ENCODE data around the gene FABP7.

FABP7 gene

DNA sequence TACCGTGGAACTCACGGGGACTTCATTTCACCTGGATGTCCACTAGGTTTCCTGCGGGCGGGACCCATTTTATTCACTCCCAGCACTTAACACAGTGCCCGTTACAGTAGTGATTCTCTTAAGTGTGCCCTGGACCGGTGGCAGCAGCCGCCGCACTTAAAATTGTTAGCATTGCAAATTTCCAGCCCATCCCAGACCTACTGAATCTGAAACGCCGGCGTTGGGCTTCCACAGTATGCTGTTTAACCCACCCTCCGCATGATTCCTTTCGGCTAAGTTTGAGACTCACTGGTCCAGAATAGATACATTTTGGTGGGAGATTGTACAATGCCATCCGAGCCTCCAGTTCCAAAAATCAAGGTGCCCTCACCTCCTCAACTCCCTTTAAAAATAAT is 10.5 kb downstream of the FABP7 start:
- Histone ChIP-seq H2AFZ (peak overlapping the region; percentile 94), H3K9me3 (ENCODE audit: control insufficient read depth, low read length) (no peaks in the 10 kb centered on the region), H3K4me3 (ENCODE audit: low read depth, low read length) (peak overlapping the region; percentile 80), H3K4me1 (peaks cover 14% of the 10 kb centered on the region), H3K27me3 (ENCODE audit: control insufficient read depth, insufficient read depth, low read length) (no peaks in the 10 kb centered on the region), H3K79me2 (no peaks in the 10 kb centered on the region), H3K9ac (peak overlapping the region; percentile 74), H3K36me3 (ENCODE audit: control insufficient read depth, insufficient read depth, low read length) (no peaks in the 10 kb centered on the region), H3K27ac (peak overlapping the region; percentile 97), H3K4me2 (ENCODE audit: low read length) (peak overlapping the region; percentile 71)
- TF ChIP-seq, protein P1, sequence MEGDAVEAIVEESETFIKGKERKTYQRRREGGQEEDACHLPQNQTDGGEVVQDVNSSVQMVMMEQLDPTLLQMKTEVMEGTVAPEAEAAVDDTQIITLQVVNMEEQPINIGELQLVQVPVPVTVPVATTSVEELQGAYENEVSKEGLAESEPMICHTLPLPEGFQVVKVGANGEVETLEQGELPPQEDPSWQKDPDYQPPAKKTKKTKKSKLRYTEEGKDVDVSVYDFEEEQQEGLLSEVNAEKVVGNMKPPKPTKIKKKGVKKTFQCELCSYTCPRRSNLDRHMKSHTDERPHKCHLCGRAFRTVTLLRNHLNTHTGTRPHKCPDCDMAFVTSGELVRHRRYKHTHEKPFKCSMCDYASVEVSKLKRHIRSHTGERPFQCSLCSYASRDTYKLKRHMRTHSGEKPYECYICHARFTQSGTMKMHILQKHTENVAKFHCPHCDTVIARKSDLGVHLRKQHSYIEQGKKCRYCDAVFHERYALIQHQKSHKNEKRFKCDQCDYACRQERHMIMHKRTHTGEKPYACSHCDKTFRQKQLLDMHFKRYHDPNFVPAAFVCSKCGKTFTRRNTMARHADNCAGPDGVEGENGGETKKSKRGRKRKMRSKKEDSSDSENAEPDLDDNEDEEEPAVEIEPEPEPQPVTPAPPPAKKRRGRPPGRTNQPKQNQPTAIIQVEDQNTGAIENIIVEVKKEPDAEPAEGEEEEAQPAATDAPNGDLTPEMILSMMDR (IDR thresholded peaks at IDR 0.05) = no peak

DNA sequence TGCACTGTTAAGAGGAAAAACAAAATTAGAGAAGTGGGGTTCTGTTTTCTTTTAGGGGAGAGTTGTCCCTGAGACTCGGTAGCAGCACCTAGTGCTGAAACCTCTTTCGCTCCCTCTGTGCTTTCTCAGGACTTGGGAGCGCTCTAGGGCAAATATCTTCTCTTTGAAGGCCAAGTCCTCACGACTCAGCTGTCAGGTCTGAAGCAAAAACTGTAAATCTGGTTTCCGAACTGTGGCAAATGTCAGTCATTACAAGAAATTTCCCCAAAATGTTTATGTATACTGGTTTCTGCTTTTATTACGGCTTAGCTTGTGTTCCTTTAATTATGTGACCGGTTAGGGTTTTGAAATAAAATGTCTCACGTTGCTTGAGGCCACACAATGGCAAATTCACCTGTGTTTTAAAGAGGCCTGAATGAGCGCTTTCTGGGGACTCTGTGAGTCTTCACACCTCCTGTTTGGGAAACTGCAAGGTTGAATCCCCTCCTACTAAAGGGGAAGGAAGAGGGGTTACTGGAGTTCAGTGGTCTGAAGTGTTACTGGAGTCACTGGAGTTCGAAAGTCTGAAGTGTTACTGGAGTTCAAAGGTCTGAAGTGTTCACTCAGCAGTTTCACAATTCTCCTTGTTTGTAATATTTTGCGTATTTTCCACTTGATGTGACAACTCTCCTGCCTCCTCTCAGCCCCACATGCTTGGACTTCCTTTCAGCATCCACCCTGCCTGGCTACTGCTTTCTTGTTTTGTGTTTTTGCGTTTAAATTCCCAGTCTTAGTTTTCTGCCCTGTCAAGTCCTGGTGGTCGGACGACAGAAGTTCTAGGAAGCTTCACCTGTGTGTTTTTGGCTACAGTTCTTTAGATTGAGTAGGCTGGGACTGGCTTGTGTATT is 11.2 kb downstream of the FABP7 start:
- Histone ChIP-seq H3K9ac (no peak overlapping the region), H3K4me1 (peaks cover 14% of the 10 kb centered on the region), H2AFZ (peak overlapping the region; percentile 94), H3K9me3 (ENCODE audit: control insufficient read depth, low read length) (no peaks in the 10 kb centered on the region), H3K79me2 (no peaks in the 10 kb centered on the region), H3K36me3 (ENCODE audit: control insufficient read depth, insufficient read depth, low read length) (no peaks in the 10 kb centered on the region), H3K4me3 (ENCODE audit: low read depth, low read length) (peak overlapping the region; percentile 80), H3K27me3 (ENCODE audit: control insufficient read depth, insufficient read depth, low read length) (no peaks in the 10 kb centered on the region), H3K4me2 (ENCODE audit: low read length) (peak overlapping the region; percentile 71), H3K27ac (peak overlapping the region; percentile 97)
- TF ChIP-seq, protein P1 (IDR thresholded peaks at IDR 0.05) = no peak

DNA sequence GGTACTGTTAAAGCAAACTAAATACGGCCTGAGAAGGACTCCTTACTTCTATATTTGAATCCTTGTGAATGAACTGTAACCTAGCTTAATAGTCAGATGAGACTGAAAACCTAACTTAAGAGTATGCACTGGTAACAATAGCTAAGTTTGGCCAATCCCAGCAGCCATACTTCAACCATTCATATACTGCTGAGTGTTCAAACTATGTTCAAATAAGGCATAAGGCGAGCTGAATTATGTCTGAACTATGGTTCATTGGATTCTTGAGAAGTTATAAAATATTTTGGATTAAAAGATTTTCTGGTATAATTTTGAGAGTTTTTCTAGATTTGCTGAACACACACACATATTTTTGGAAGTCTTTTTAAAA is 11.8 kb downstream of the FABP7 start:
- peaks cover 14% of the 10 kb centered on the region for H3K4me1 ChIP-seq
- TF ChIP-seq, protein P1 (IDR thresholded peaks at IDR 0.05) = no peak
- peak overlapping the region; percentile 71 for H3K4me2 ChIP-seq (ENCODE audit: low read length)
- H3K4me3 ChIP-seq (ENCODE audit: low read depth, low read length) = no peak overlapping the region
- no peaks in the 10 kb centered on the region for H3K27me3 ChIP-seq (ENCODE audit: control insufficient read depth, insufficient read depth, low read length)
- H3K9me3 ChIP-seq (ENCODE audit: control insufficient read depth, low read length) = no peaks in the 10 kb centered on the region
- H3K79me2 ChIP-seq = no peaks in the 10 kb centered on the region
- no peak overlapping the region for H3K9ac ChIP-seq
- peak overlapping the region; percentile 94 for H2AFZ ChIP-seq
- H3K27ac ChIP-seq = peak overlapping the region; percentile 97
- no peaks in the 10 kb centered on the region for H3K36me3 ChIP-seq (ENCODE audit: control insufficient read depth, insufficient read depth, low read length)

DNA sequence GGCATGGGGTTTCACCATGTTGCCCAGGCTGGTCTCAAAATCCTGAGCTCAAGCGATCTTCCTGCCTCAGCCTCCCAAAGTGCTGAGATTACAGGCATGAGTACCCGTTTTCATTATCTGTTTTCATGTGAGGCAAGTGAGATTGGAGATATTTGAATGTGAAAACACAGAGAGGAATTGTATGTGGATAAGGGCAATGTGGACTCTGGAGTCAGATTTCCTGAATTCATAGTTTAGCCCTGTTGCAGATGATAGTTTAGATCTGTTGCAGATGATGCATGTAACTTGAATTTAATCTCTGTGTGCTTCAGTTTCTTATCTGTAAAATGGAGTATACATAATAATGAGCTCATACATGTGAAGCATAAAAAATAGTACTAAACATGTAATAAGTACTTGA is 13.2 kb downstream of the FABP7 start:
- TF ChIP-seq, protein P1 (IDR thresholded peaks at IDR 0.05) = no peak
- no peak overlapping the region for H3K4me3 ChIP-seq (ENCODE audit: low read depth, low read length)

DNA sequence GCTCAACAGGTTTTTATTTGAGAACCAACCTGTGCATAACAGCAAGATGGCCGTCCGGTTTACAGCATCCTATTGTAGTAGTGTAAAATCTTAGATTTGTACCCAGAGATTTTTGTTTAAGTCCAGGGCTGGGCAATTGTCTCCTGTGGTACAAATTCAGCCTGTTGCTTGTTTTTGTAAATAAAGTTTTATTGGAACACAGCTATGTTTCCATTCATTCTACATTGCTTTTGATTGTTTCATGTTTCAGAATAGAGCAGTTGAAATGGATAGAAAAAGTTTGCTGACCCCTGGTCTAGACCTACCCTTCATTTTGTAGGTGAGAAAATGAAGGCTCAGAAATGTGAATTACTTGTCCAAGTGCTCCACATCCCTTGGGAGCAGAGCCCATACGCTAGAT is 18.0 kb downstream of the FABP7 start:
- no peaks in the 10 kb centered on the region for H3K27me3 ChIP-seq (ENCODE audit: control insufficient read depth, insufficient read depth, low read length)
- H3K36me3 ChIP-seq (ENCODE audit: control insufficient read depth, insufficient read depth, low read length) = no peaks in the 10 kb centered on the region
- H3K4me1 ChIP-seq = peaks cover 6% of the 10 kb centered on the region
- H3K9ac ChIP-seq = no peak overlapping the region
- TF ChIP-seq, protein P1 (IDR thresholded peaks at IDR 0.05) = no peak
- no peak overlapping the region for H3K27ac ChIP-seq
- no peaks in the 10 kb centered on the region for H3K79me2 ChIP-seq
- no peak overlapping the region for H3K4me2 ChIP-seq (ENCODE audit: low read length)
- H3K9me3 ChIP-seq (ENCODE audit: control insufficient read depth, low read length) = no peaks in the 10 kb centered on the region
- H3K4me3 ChIP-seq (ENCODE audit: low read depth, low read length) = no peak overlapping the region
- H2AFZ ChIP-seq = no peak overlapping the region

More for the DNA sequence above, 13.2 kb downstream of the FABP7 start:
- Histone ChIP-seq H2AFZ (no peak overlapping the region), H3K79me2 (no peaks in the 10 kb centered on the region), H3K27ac (no peak overlapping the region), H3K9ac (no peak overlapping the region), H3K9me3 (ENCODE audit: control insufficient read depth, low read length) (no peaks in the 10 kb centered on the region), H3K36me3 (ENCODE audit: control insufficient read depth, insufficient read depth, low read length) (no peaks in the 10 kb centered on the region), H3K27me3 (ENCODE audit: control insufficient read depth, insufficient read depth, low read length) (no peaks in the 10 kb centered on the region), H3K4me2 (ENCODE audit: low read length) (no peak overlapping the region), H3K4me1 (peaks cover 14% of the 10 kb centered on the region)

Measured in parathyroid adenoma (tissue), 2 donors.